Upper lobe of right lung (tissue), 1 donor: ENCODE results near the gene OR2T6. TPM values are rescaled to one million over a fixed set of nuclear protein-coding genes. Genes with fewer than 3 reads are reported as not detected.
A peak's percentile ranks its signal among the peaks of the same experiment; 100 is the strongest.

Source experiments
- ATAC-seq: fragments of 200-7000 bp; cut with Tn5 transposase; one replicate; pipeline ENCODE4 v1.9.1; 2020; ENCODE audit warnings: mild to moderate bottlenecking, moderate library complexity
- DNase-seq: peaks from one replicate; pipeline ENCODE4 v3.0.0-alpha.2; 2020
- H3K27ac ChIP-seq: fragments of 200-600 bp; one replicate; pipeline ENCODE4 v1.8.0; 2022
- H3K27me3 ChIP-seq: fragments of 200-600 bp; one replicate; pipeline ENCODE4 v1.8.0; 2022; ENCODE audit warnings: mild to moderate bottlenecking
- H3K36me3 ChIP-seq: fragments of 200-600 bp; one replicate; pipeline ENCODE4 v1.8.0; 2022
- H3K4me1 ChIP-seq: fragments of 200-600 bp; one replicate; pipeline ENCODE4 v1.8.0; 2022
- H3K4me3 ChIP-seq: fragments of 200-600 bp; one replicate; pipeline ENCODE4 v1.8.0; 2022; ENCODE audit warnings: mild to moderate bottlenecking
- H3K9me3 ChIP-seq: fragments of 200-600 bp; one replicate; pipeline ENCODE4 v1.8.0; 2022
- intact Hi-C: fragments of 100-400 bp; cut with DNase I; formaldehyde crosslinking; loops from one replicate; pipeline ENCODE4 v1.11.0; 2022
- total RNA-seq: library from RNA; stranded (reverse); fragmentation: NEBNext Ultra II Directional; extraction: Animal tissue kit (Norgen Biotek cat#: 25700); gene quantifications from one replicate; pipeline ENCODE4 v1.2.1, GENCODE V29; 2021
- TF ChIP-seq, protein P1 (sequence below): fragments of 200-600 bp; IDR thresholded peaks from one replicate; pipeline ENCODE4 v1.8.0; 2022; ENCODE audit warnings: antibody characterized with exemption
- donor health status: DM: no; HTN: yes; CAD: no; lungs with severe emphysema.

OR2T6 gene
- total RNA-seq, 1 donor from 2014 or later = not detected

DNA sequence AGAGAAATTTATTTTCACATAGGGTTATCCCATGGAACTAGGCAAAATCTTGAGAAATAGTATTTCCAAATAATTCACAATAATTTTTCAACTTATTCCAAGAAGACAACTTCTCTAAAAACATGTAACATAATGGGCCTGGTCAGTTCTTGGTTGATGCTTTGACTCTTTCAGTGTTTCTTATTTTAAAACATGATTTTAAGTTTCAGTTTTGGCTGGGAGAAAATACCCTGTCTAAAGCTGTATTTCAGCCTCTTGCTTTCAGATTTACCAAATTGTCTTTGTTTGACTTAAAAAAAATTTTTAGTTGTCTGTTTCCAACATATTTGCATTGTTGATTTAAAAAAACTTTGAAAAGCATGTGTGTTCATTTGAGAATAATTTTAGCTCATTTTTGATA lies 8.9 kb upstream of the OR2T6 start:
- intact Hi-C loops = no loop called here
- no peak overlapping the region for H3K4me3 ChIP-seq
- TF ChIP-seq, protein P1, sequence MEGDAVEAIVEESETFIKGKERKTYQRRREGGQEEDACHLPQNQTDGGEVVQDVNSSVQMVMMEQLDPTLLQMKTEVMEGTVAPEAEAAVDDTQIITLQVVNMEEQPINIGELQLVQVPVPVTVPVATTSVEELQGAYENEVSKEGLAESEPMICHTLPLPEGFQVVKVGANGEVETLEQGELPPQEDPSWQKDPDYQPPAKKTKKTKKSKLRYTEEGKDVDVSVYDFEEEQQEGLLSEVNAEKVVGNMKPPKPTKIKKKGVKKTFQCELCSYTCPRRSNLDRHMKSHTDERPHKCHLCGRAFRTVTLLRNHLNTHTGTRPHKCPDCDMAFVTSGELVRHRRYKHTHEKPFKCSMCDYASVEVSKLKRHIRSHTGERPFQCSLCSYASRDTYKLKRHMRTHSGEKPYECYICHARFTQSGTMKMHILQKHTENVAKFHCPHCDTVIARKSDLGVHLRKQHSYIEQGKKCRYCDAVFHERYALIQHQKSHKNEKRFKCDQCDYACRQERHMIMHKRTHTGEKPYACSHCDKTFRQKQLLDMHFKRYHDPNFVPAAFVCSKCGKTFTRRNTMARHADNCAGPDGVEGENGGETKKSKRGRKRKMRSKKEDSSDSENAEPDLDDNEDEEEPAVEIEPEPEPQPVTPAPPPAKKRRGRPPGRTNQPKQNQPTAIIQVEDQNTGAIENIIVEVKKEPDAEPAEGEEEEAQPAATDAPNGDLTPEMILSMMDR = no peak
- DNase-seq (no peak), ATAC-seq (no peak)
- no peak overlapping the region for H3K27ac ChIP-seq
- no peaks in the 10 kb centered on the region for H3K9me3 ChIP-seq
- H3K4me1 ChIP-seq = no peaks in the 10 kb centered on the region
- H3K27me3 ChIP-seq = no peaks in the 10 kb centered on the region
- H3K36me3 ChIP-seq = no peaks in the 10 kb centered on the region

DNA sequence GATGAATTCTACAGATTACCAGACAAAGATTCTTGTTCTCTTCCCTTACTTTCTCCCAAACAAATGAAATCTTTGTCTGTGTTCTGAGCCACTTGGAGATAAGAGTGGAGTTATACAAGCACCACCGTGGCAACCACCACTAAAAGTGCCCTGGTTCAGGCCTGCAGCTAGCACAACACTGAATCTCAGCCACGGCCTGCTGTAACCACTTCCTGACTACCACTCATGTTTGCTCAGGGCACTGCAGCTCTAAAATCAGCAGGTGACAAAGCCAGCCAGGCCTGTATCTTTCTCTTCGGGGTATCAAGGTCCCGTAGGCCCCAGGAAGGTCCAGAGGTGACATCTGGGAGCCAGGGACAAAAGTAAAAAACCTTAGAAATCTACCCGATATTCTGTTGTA lies 3.2 kb upstream of the OR2T6 start:
- H3K36me3 ChIP-seq = no peaks in the 10 kb centered on the region

DNA sequence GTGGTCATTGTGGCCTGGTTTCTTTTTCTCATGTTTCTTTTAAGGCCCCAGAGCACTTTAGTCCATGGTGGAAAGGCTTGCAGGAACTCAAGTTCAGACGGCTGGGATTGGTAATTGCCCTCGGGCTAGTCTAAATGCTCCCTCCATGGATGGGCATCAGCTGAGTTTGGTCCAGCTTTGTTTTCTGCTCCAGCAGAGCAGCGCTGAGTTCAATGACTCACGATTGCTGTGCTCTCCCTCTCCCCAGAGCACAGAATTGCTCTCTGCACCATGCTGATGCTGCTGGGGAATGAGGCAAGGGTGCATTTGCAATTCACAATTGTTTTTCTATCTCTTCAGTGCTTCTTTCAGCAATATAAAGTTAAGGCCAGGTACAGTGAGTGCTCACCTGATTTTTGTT lies 1.8 kb upstream of the OR2T6 start:
- TF ChIP-seq, protein P1 = no peak
- Histone ChIP-seq H3K27ac (no peak overlapping the region), H3K4me3 (no peak overlapping the region), H3K36me3 (no peaks in the 10 kb centered on the region), H3K27me3 (no peaks in the 10 kb centered on the region), H3K9me3 (no peaks in the 10 kb centered on the region), H3K4me1 (no peaks in the 10 kb centered on the region)
- intact Hi-C loops = no loop called here
- DNase-seq = no peak
- ATAC-seq = no peak

More for the DNA sequence above, 3.2 kb upstream of the OR2T6 start:
- H3K4me1 ChIP-seq = no peaks in the 10 kb centered on the region
- H3K4me3 ChIP-seq = no peak overlapping the region
- H3K27me3 ChIP-seq = no peaks in the 10 kb centered on the region
- DNase-seq (peak; percentile 27), ATAC-seq (no peak)
- H3K27ac ChIP-seq = no peak overlapping the region
- TF ChIP-seq, protein P1 = no peak
- H3K9me3 ChIP-seq = no peaks in the 10 kb centered on the region
- intact Hi-C loops = no loop called here

DNA sequence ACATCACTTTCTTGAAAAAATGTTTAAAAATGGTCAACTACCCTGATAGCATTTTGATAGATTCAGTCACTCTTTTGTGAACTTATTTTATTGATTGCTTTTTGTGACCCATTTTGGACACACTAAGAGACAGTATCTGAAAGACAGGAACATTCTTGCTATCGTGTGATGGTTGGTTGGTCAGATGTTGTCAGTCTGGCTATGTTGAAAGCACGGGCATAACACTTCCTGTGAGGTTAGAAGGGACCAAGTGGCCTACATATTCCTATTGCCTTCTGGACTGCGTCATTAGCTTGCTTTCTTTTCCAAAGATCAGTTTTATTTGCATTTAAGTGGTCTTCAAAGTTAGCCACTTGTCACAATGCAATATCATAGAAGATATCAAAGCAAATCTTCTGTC lies 1.4 kb downstream of the OR2T6 start:
- TF ChIP-seq, protein P1 = no peak
- DNase-seq = no peak
- no peaks in the 10 kb centered on the region for H3K9me3 ChIP-seq
- H3K36me3 ChIP-seq = no peaks in the 10 kb centered on the region
- no peak for ATAC-seq
- intact Hi-C loops = no loop called here
- no peak overlapping the region for H3K4me3 ChIP-seq
- H3K4me1 ChIP-seq = no peaks in the 10 kb centered on the region
- H3K27ac ChIP-seq = no peak overlapping the region
- H3K27me3 ChIP-seq = no peaks in the 10 kb centered on the region

DNA sequence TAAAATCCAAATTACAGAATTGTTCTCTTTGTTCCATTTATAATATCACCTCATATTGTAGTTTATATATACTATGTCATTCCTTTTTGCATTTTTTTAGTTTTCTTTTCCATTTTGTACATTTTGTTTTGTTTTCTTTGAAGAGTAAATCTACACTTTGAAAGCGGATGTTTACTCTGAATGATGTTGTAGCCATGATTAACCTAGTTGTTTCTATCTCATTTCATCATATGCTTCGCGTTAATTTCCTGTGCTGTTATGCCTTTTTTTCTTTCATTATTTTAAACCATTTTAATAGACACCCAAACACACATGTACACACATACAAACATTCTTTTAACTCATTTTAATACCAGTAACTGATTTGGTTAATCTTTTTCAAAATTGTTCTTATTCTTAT lies 5.3 kb downstream of the OR2T6 start:
- intact Hi-C loops = no loop called here
- DNase-seq (no peak), ATAC-seq (no peak)
- Histone ChIP-seq H3K27ac (no peak overlapping the region), H3K27me3 (no peaks in the 10 kb centered on the region), H3K4me3 (no peak overlapping the region), H3K4me1 (no peaks in the 10 kb centered on the region), H3K36me3 (no peaks in the 10 kb centered on the region), H3K9me3 (no peaks in the 10 kb centered on the region)
- TF ChIP-seq, protein P1 = no peak

DNA sequence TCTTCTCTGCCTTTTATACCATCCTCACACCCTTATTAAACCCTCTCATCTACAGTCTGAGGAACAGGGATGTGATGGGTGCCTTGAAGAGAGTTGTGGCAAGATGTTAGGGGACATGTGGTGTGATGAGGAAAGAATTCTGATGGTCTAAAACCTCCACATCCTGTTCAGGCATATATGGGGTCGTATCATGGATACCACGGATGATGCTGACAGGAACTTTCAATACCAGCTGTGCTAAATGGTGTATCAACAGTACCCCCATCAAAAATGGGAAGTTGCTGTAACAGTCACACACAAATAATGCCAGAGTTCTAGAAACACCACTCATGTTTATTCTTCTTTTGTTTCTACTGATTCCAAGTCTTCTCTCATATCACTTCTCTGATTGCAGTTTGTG lies 12.9 kb downstream of the OR2T6 start:
- no peaks in the 10 kb centered on the region for H3K36me3 ChIP-seq
- intact Hi-C loops = no loop called here
- no peaks in the 10 kb centered on the region for H3K27me3 ChIP-seq
- no peak for DNase-seq
- H3K9me3 ChIP-seq = no peaks in the 10 kb centered on the region
- TF ChIP-seq, protein P1 = no peak
- H3K4me3 ChIP-seq = no peak overlapping the region
- H3K4me1 ChIP-seq = no peaks in the 10 kb centered on the region
- H3K27ac ChIP-seq = no peak overlapping the region
- no peak for ATAC-seq
